C1 segment of cervical spinal cord (tissue), 14 donors: ENCODE measurements around the gene CSF2.
"Not testable (repeated sequence)": the region's sequence is repeated elsewhere in the genome, so short reads cannot be mapped to it uniquely, and the experiment has no call there.

Experiments
- DNase-seq, 14 donors: peaks; one replicate each; lab custom pipeline; 2025; lab: John Stamatoyannopoulos, UW

The CSF2 gene

GRCh38 chr5:132105688-132106087 is 32.1 kb downstream of the CSF2 start:
- DNase-seq = no peak

- not testable (repeated sequence) for DNase-seq
These were observed 34.9 kb downstream of the CSF2 start for GRCh38 chr5:132108495-132108894.

GRCh38 chr5:132108957-132109356 is 35.4 kb downstream of the CSF2 start:
- DNase-seq = not testable (repeated sequence)

- no peak for DNase-seq
These were observed 36.0 kb downstream of the CSF2 start for GRCh38 chr5:132109494-132110053.

- no peak for DNase-seq
These were observed 36.6 kb downstream of the CSF2 start for GRCh38 chr5:132110195-132110594.

- no peak for DNase-seq
These were observed 37.3 kb downstream of the CSF2 start for GRCh38 chr5:132110930-132111329.

- DNase-seq = no peak
These were observed 38.5 kb downstream of the CSF2 start for GRCh38 chr5:132112111-132112510.

- DNase-seq = no peak
These were observed 40.8 kb downstream of the CSF2 start for GRCh38 chr5:132114150-132115121.

- DNase-seq = no peak
These were observed 41.8 kb downstream of the CSF2 start for GRCh38 chr5:132115375-132115774.

- no peak for DNase-seq
These were observed 42.5 kb downstream of the CSF2 start for GRCh38 chr5:132116072-132116471.

GRCh38 chr5:132116909-132117489 is 43.4 kb downstream of the CSF2 start:
- DNase-seq = not testable (repeated sequence)

GRCh38 chr5:132120717-132121116 is 47.1 kb downstream of the CSF2 start:
- not testable (repeated sequence) for DNase-seq

GRCh38 chr5:132122971-132123370 is 49.4 kb downstream of the CSF2 start:
- DNase-seq = not testable (repeated sequence)

GRCh38 chr5:132123578-132123977 is 50.0 kb downstream of the CSF2 start:
- not testable (repeated sequence) for DNase-seq
